Suppressor macrophage treated with lipopolysaccharide for 4 hours (primary cell): ENCODE results near the gene TIMM50.
A peak's percentile ranks its signal among the peaks of the same experiment; 100 is the strongest.

Experiments used
- DNase-seq: peaks from one replicate; pipeline ENCODE4 v3.0.0-alpha.2; 2020

TIMM50 gene

DNA sequence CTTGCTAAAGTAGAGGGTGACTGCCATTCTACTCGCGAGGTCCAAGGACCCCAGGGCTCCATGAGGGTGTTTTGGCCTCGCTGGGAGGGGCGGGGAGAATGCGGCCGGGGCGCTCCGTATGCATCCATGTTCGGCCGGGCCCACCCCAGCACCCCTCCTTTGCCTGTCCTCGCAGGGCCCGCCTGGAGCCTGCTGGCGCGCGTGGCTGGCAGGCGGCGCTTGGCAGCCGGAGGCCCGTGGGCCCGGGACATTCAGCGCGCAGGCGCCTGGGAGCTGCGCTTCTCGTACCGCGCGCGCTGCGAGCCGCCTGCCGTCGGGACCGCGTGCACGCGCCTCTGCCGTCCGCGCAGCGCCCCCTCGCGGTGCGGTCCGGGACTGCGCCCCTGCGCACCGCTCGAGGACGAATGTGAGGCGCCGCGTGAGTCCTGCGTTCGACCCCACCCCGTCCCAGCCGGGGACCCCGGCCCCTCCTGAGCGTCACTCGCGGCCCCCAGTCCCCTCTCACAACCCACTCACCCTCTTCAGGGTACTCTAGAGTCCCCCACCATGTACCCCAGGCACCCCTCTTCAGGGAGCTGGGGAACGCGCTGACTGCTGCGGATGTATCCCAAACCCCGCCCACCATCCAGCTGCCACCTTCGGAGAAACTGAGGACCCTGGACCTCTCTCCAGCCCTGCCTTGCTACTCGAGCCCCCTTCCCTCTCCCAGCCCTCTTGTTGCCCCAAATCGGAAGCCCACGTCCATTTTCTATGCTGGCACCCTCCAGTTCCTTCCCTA is 22.2 kb downstream of the TIMM50 start:
- DNase-seq, result peak; percentile 88

DNA sequence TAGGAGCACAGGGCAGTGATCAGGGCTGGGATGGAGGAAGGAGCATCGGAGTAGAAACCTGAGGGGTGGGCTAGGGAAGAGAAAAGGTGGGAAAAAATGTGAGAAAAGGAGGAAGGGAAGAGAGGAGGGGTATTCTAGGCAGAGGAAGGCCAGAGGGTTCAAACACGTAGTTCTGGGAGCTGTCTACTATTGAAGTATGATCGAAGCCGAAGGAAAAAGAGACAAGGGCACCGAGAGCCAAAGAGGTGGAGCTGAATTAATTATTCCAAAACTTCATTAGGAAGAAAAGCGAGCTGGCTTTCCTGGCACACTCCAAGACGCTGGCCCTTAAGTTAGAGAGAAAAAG is 25.9 kb downstream of the TIMM50 start:
- DNase-seq, result no peak

DNA sequence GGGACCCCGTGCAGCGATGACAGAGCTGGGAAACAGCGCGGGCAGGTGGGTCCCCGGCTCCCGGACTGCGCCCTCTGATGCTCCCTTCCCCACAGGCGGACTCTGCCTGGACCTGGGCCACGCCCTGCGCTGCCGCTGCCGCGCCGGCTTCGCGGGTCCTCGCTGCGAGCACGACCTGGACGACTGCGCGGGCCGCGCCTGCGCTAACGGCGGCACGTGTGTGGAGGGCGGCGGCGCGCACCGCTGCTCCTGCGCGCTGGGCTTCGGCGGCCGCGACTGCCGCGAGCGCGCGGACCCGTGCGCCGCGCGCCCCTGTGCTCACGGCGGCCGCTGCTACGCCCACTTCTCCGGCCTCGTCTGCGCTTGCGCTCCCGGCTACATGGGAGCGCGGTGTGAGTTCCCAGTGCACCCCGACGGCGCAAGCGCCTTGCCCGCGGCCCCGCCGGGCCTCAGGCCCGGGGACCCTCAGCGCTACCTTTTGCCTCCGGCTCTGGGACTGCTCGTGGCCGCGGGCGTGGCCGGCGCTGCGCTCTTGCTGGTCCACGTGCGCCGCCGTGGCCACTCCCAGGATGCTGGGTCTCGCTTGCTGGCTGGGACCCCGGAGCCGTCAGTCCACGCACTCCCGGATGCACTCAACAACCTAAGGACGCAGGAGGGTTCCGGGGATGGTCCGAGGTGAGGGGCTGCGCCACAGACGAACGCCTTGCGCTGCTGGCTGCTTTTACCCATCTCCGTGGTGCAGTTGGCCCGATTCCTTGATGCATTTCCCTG is 26.5 kb downstream of the TIMM50 start:
- peak; percentile 48 for DNase-seq

DNA sequence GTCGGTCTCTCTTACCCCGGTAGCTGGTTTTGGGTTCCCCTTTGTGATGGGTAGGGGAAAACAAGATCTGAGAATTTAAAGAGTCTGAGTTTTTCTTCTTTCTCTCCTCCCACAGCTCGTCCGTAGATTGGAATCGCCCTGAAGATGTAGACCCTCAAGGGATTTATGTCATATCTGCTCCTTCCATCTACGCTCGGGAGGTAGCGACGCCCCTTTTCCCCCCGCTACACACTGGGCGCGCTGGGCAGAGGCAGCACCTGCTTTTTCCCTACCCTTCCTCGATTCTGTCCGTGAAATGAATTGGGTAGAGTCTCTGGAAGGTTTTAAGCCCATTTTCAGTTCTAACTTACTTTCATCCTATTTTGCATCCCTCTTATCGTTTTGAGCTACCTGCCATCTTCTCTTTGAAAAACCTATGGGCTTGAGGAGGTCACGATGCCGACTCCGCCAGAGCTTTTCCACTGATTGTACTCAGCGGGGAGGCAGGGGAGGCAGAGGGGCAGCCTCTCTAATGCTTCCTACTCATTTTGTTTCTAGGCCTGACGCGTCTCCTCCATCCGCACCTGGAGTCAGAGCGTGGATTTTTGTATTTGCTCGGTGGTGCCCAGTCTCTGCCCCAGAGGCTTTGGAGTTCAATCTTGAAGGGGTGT is 27.2 kb downstream of the TIMM50 start:
- DNase-seq, result no peak

DNA sequence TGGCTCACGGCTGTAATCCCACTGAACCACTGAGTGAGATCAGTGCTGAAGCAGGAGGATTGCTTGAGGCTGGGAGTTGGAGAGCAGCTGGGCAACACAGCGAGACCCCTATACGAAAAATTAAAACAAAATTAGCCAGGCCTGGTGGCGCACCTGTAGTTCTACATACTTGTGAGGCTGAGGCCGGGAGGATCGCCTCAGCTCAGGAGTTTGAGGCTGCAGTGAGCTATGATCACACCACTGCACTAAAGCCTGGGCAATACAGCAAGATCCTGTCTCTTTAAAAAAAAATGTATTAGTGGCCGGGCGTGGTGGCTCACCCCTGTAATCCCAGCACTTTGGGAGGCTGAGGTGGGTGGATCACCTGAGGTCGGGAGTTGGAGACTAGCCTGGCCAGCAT is 28.0 kb downstream of the TIMM50 start:
- DNase-seq, result no peak

DNA sequence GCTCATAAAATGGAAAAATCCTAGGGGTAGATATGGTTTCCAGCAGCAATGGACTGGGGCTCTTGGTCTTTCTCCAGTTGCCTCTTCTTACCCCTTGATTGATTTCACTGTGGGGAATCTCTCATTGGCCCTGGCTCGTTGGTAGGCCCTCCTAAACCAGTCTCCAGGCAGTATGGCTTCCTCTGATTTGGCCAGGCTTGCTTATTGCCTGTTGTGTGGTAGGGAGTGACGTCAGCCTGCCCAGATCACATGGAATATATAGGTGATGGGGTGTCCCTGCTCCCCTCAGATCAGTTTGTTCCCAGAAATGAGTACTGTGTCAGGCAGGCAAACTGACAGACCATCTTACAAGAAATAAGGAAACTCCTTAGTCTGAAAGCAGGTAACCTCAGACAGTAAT is 28.6 kb downstream of the TIMM50 start:
- no peak for DNase-seq

DNA sequence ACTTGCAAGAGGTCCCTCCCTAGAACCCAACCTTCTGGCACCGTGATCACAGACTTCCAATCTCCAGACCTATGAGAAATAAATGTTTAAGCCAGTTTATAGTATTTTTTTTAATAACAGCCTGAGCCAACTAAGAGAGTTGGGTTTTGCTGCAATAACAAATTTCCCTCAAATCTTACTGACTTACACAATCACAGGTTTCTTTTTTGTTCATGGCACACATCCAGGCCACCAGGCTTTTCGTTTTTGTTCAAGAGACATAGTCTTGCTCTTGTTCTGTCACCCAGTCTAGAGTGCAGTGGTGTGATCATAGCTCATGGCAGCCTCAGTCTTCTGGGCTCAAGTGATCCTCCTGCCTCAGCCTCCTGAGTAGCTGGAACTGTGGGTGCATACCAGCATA is 32.4 kb downstream of the TIMM50 start:
- peak; percentile 48 for DNase-seq

DNA sequence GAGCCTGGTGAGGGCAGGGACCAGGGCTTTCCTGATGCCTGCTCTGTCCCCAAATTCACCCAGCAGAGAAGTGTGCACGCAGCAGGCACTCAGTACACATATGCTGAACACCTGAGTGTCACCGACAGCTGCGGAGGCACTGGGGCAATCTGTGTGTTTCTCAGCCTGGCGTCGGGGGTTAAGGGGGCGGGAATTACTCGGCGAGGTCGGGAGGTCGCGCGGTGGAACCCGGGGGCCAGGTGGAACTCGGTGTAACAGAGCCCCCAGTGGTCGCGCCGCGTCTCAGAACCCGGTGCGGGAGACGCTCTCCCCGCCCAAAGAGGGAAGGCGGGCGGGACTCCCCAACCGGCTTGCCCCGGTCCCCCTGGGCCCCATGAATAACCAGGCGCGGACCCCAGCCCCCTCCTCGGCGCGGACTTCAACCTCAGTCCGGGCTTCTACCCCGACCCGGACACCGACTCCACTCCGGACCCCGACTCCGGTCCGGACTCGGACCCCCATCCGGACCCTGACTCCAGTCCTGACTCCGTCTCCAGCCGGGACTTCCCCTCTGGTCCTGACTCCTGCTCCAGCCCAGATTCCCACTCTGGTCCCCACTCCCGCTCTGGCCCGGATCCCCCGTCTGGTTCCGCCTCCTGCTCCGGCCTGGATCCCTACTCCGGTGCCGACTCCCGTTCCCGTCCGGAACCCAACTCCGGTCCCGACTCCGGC is 34.4 kb downstream of the TIMM50 start, which contains the start of gene SELENOV:
Gene SELENOV, plus strand, starts transcription at position 300 of the 711 bp plus-strand sequence. Its CDS starts 74 bp downstream, at position 374.
- no peak for DNase-seq

DNA sequence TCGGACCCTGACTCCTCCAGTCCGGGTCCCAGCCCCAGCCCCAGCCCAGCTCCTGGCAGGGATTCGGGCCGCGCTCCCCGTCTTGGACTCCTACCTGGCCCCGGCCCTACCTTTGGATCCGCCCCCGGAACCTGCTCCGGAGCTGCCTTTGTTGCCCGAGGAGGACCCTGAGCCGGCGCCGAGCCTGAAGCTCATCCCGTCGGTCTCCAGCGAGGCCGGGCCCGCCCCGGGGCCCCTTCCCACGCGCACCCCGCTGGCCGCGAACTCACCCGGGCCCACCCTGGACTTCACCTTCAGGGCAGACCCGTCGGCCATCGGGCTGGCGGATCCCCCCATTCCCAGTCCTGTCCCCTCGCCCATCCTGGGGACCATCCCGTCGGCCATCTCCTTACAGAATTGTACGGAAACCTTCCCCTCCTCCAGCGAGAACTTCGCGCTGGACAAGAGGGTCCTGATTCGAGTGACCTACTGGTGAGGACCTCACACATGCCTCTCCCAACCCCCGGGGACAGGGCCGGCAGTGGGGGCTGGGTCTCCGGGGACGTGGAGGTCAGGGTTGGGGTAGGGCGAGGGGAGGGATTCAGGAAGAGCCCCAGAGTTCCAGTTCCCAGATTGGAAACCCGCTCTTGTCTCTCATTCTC is 35.0 kb downstream of the TIMM50 start:
- no peak for DNase-seq

DNA sequence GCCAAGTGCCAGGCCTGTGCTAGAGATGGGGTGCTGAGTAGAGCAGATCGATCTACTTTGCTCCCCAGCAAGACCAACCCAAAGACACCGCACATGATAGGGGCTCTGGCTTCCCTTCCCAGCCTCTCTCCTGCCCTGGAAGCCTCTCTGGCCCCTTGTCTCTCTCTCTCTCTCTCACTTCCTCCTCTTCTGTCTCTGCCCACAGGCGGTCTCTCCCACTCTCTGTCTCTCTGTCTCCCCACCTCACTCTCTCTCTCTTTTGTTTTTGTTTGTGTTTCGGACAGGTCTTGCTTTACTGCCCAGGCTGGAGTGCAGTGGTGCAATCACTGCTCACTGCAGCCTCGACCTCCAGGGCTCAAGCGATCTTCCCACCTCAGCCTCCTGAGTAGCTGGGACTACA is 35.6 kb downstream of the TIMM50 start:
- DNase-seq, result no peak

DNA sequence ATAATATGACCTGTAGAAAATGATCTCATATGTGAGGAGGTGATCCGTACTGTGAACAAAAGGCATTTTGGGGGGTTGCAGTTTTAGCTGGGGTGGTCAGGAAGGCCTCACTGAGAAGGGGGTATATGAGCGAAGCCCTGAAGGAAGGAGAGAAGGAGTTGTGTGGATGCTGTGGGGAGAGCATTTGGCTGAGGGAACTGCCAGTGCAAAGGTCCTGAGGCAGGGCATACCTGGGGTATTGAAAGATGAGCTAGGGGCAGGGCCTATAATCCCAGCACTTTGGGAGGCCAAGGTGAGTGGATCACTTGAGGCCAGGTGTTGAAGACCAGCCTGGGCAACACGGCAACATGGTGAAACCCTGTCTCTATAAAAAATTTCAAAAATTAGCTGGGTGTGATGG is 36.8 kb downstream of the TIMM50 start:
- no peak for DNase-seq

DNA sequence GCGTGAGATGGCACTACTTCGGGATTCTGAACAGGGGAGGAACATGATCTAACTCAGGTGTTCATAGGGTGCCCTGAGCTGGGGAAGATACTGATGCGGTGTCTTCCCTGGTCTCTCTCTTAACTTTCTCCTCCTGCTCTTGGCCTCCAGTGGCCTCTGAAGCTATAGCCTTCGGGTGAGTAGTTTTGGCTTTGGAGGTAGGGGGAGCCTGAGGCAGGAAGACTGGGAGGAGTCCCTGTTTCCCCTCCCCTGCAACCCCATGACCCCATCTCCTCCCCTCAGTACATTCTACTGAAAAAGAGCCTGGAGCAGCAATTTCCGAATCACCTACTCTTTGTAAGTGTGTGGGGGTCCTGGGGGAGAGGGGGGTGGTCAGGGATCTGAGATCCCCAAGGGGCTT is 37.8 kb downstream of the TIMM50 start:
- no peak for DNase-seq

DNA sequence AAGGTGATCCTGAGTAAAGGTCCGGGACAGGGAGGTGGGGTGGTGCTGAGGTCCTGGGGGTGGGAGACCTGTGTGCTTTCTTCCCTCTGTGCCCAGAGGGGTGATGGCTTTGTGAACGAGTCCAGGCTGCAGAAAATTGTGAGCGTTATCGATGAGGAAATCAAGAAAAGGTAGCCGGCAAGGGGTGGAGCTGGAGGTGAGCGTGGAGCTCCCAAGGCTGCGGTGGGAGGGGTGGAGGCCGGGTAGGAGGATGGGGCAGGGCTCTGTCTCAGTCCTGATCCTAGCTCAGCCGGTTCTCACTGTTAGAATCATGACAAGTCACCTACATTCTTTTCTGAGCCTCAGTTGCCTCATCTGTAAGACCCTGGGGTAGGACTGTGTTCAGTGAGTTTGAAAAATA is 38.3 kb downstream of the TIMM50 start:
- DNase-seq, result no peak

DNA sequence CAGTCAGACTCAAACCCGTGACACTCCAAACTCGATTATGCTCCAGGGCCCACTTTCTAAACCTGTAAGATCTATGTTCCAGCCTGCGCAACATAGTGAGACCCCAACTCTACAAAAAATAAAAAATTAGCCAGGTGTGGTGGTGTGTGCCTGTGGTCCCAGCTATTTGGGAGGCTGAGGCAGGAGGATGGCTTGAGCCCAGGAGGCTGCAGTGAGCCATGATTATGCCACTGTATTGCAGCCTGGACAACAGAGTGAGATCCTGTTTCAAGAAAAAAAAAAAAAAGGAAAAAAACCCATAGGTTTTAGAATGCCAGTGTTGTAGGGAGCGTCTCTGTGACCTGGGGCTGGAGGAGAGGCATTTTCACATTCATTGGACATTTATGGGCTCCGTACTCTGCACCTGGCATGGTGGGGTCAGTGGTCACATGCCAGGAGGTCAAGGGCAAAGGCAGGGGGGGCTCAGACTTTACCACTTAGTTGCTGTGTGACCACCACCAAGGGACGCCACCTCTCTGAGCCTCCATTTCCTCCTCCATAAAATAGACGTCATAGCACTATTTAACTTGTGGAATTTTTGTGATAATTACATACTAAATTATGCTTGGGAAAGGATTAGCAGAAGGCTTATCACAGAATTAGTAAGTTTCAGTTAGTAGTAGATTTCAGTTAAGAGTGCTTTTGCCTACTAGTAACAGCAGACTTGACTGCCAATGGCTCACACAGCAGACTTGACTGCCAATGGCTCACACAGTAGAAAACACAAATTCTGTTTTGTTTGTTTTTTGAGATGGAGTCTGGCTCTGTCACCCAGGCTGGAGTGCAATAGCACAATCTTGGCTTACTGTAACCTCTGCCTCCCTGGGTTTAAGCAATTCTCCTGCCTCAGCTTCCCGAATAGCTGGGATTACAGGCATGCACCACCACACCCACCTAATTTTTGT is 40.2 kb downstream of the TIMM50 start:
- DNase-seq, result no peak

DNA sequence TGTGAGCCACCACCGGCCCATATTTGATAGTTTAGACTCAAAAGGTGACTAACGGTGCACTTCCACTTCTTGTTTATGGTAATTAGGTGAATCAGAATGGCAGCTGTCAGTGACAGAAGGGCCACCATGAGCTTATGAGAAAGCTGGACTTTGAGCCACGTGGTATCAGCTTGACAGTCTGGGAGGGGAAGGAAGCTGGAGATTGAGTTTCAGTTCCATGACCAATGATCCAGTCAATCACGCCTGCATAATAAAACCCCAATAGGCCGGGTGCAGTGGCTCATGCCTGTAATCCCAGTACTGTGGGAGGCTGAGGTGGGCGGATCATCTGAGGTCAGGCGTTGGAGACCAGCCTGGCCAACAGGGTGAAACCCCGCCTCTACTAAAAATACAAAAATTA is 43.9 kb downstream of the TIMM50 start:
- peak; percentile 91 for DNase-seq

DNA sequence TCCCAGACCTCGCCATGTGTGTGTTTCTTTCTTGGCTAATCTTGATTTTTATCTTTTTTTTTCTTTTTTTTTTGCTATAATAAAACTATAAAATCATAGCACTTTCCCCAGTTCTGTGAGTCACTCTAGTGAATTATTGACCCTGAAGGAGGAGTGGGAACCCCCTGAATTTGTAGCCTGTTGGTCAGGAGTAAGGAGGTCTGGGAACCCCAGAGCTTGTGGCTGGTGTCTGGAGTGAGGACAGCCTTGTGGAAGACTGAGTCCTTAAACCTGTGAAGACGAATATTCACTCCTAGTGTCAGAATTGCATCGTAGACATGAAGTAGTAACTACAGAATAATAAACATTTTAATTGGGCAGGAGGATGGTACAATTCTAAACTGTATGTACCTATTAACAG is 44.6 kb downstream of the TIMM50 start:
- no peak for DNase-seq

DNA sequence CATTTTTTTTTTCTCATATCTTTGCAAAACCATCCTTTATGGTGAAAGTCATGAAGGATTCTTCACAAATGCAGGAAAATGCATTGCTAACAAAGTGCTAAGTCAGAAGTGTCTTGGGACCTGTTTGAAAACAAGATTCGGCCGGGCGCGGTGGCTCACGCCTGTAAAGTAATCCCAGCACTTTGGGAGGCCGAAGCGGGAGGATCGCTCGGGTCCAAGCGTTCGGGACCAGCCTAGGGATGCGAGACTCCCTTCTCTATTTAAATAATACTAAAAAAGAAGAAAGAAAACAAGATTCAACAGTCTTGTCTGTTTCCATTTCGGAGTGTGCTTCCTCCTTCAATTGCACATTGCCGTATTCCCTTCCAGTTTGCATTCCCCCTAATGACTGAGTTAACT is 51.2 kb downstream of the TIMM50 start:
- DNase-seq, result no peak

DNA sequence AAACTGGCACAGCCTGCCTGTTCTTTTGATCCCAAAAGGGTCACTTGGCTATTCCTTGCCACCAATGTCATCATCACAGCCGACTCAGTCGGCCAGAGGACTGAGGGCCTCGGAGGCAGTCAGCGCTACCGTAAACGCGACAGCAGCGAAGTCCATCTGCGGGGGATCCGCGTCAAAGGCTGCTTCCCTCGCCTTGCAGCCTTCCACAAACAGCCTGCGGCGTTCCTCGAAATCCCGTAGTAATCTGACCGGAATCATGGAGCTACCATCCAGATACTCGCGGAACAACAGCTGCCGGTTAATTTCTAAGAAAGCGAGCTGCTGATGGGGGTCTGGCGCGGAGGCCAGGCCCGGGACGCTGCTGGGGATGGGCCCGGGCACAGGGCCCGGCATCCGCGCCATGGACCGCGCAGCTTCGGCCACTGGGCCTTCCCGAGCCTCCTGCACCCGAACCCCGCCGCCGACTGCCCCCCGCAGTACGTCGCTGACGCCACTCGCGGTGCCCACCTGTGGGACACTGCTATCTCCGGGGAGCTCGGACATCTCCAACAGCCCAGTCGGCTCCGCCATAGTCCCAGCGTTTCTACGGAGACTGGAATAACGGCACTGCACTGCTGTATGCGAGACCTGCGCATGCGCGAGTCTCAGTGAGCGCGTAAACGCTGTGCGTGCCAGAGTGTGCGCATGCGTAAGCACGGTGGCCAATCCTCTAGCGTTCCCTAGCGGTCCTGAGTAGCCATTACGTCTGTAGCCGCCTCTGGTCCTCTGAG is 51.8 kb downstream of the TIMM50 start, which contains the start of gene EID2B:
Gene EID2B, minus strand, starts transcription at position 620 of the 770 bp plus-strand sequence. Its CDS starts 50 bp downstream, at position 570.
- DNase-seq, result peak; percentile 99

DNA sequence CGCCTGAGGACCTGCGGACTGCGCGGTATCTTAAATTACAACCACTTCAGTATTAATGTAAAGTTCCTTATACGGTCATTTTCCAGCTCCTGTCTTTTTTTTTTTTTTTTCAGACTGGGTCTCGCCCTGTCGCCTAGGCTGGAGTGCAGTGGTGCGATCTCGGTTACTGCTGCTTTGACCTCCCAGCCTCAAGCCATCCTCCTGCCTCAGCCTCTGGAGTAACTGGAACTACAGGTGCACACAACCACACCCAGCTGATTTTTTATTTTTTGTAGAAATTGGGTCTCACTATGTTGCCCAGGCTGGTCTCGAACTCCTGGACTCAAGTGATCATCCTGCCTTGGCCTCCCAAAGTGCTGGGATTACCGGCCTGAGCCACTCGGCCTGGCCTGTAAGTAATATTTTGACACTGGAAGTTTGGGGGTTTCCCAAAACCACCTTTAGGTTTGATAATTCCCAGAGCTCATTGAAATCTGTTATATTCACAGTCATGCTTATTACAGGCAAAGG is 52.4 kb downstream of the TIMM50 start:
- DNase-seq, result no peak

DNA sequence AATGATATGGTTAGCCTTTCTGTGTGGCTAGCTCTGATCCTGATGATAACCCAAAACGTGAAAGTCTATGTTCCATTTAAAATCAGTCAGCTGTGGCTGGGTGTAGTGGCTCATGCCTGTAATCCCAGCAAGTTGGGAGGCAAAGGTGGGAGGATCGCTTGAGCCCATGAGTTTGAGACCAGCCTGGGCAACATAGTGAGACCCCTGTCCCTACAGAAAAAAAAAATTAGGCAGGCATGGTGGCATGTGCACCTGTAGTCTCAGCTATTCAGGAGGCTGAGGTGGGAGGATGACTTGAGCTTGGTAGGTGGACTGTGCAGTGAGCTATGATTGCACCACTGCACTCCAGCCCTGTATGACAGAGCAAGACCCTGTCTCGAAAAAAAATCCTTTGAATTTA is 53.2 kb downstream of the TIMM50 start:
- DNase-seq, result no peak

DNA sequence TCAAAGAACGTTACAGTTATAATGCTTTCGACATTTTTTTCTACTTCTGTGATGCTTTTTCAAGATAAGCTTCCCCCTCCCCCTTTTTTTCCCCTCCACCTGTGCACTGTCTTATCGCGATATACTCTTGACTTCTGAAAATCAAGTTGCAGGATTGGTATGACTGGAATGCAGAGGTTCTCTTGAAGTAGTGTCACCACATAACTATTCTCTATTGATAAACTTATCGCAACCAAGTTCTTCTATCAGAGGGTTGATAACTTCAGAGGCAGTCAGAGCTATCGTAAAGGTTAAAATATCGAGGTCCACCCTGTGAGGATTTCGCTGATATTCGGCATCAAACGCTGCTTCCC is 58.5 kb downstream of the TIMM50 start:
- DNase-seq, result no peak
